Peyer's patch (tissue), 4 donors: ENCODE measurements around the gene TRIM46. TPM values are rescaled to one million over a fixed set of nuclear protein-coding genes. Genes with fewer than 3 reads are reported as not detected.
A peak's percentile ranks its signal among the peaks of the same experiment; 100 is the strongest.

Source experiments
- DNase-seq, 3 donors: peaks; one replicate each; pipeline ENCODE4 v3.0.0-alpha.2; 2017 to 2019
- H3K27ac ChIP-seq, 4 donors: fragments of 200-600 bp; sonication (generic); one replicate each; pipeline ENCODE4 v1.5.1; 2016 to 2019
- H3K27me3 ChIP-seq, 2 donors: fragments of 200-600 bp; sonication (generic); one replicate each; pipeline ENCODE4 v1.5.1; 2019
- H3K36me3 ChIP-seq, 3 donors: fragments of 200-600 bp; sonication (generic); one replicate each; pipeline ENCODE4 v1.5.1; 2016 to 2019
- H3K4me1 ChIP-seq, 4 donors: fragments of 200-600 bp; sonication (generic); one replicate each; pipeline ENCODE4 v1.5.1; 2016 to 2019
- H3K4me3 ChIP-seq, 4 donors: fragments of 200-600 bp; sonication (generic); 1 replicate in 3 of 4; 2 replicates in 1 of 4; pipeline ENCODE4 v1.5.1; 2016 to 2019; ENCODE audit warnings: mild to moderate bottlenecking in 1 of 4
- H3K9me3 ChIP-seq, 4 donors: fragments of 200-600 bp; sonication (generic); one replicate each; pipeline ENCODE4 v1.5.1; 2016 to 2019; ENCODE audit warnings: mild to moderate bottlenecking in 1 of 4
- CTCF ChIP-seq, 6 experiments: fragments of 450-650 bp in 4 of 6; fragments of 200-600 bp in 2 of 6; sonication (generic) in 1 of 6; IDR thresholded peaks; one replicate each; pipeline ENCODE4 v1.5.1; 2017 to 2019; ENCODE audit warnings: antibody characterized with exemption in 6 of 6, mild to moderate bottlenecking in 3 of 6, moderate library complexity in 1 of 6
- POLR2A ChIP-seq, 2 donors: fragments of 450-650 bp; IDR thresholded peaks; one replicate each; pipeline ENCODE4 v1.5.1; 2017; ENCODE audit warnings: antibody characterized with exemption in 2 of 2, mild to moderate bottlenecking in 2 of 2, moderate library complexity in 2 of 2
- total RNA-seq, 4 donors: library from RNA; depleted of rRNA; stranded (reverse); fragments of >200 nt; gene quantifications; one replicate each; pipeline ENCODE4 v1.1.0, GENCODE V29; 2016

TRIM46 gene
- total RNA-seq, 4 donors from 2014 or later, result not detected

DNA sequence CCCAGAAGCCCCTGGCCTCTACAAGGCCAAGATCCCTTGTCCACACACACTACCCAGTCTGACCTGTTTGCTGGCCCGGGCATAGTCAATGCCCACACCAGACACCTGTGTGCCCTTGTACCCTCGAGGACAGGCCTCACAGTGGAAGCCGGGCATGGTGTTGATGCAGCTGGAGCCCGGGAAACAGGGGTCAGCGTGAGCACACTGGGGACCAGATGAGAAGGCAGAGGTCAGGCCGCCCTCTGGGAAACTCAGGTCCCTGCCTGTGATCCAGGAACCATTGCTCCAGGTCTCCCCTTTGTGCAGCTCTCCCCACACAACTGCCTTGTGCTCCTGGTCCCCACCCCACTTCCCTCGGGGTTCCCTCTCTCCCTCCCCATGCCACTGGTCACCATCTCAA, 28.5 kb downstream of the TRIM46 start:
- Histone ChIP-seq H3K36me3 (no peaks in the 10 kb centered on the region), H3K4me1 (peaks cover 0 to 9% (median 4%) of the 10 kb centered on the region in 4 donors), H3K27me3 (no peaks in the 10 kb centered on the region), H3K27ac (no peak overlapping the region), H3K4me3 (no peak overlapping the region), H3K9me3 (no peaks in the 10 kb centered on the region)
- no peak for DNase-seq
- TF ChIP-seq CTCF (IDR thresholded peaks at IDR 0.05) (no peak), POLR2A (IDR thresholded peaks at IDR 0.05) (no peak)

- DNase-seq, result no peak
- H3K27me3 ChIP-seq, result no peaks in the 10 kb centered on the region
- no peak overlapping the region for H3K4me3 ChIP-seq
- TF ChIP-seq CTCF (IDR thresholded peaks at IDR 0.05) (no peak), POLR2A (IDR thresholded peaks at IDR 0.05) (no peak)
- no peak overlapping the region for H3K27ac ChIP-seq
- H3K36me3 ChIP-seq, result no peaks in the 10 kb centered on the region
- H3K9me3 ChIP-seq, result no peaks in the 10 kb centered on the region
- peaks cover 0 to 15% (median 8%) of the 10 kb centered on the region in 4 donors for H3K4me1 ChIP-seq
Measured at GRCh38 chr1:155202731-155203515, 29.3 kb downstream of the TRIM46 start.

- H3K4me1 ChIP-seq, result peaks cover 5 to 27% (median 13%) of the 10 kb centered on the region in 4 donors
- no peaks in the 10 kb centered on the region for H3K27me3 ChIP-seq
- no peaks in the 10 kb centered on the region for H3K9me3 ChIP-seq
- H3K36me3 ChIP-seq, result no peaks in the 10 kb centered on the region
- no peak overlapping the region for H3K4me3 ChIP-seq
- no peak overlapping the region for H3K27ac ChIP-seq
- TF ChIP-seq POLR2A (IDR thresholded peaks at IDR 0.05) (no peak), CTCF (IDR thresholded peaks at IDR 0.05) (no peak)
- DNase-seq, result no peak
Measured at GRCh38 chr1:155205035-155205434, 31.4 kb downstream of the TRIM46 start.

DNA sequence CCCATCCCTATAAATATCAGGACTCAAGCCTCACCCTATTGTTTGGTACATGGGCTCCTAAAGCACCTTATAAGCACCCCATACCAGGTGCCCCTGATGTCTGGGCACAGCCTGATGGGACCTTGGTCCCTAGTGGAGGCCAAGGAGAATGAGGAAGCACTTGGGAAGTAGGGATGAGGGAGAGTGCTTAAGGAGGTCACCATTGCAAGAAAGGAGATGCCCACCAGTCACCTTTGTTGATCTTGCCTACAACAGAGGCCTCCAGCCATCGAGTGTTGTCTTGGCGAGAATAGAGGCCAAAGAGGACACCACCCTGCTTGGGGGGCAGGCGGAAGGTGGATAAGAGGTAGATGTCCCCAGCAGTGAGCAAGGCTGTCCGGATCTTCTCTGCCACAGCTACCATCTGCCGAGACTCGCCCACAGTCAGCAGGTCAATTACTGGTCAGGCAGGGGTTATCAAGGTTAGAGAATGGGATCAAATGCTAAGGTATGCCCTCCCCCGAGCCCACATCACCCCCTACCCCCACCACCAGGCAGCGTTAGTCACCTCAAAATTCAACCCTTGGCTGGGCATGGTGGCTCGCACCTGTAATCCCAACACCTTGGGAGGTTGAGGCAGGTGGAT, 32.4 kb downstream of the TRIM46 start:
- Histone ChIP-seq H3K4me3 (no peak overlapping the region), H3K27me3 (no peaks in the 10 kb centered on the region), H3K36me3 (peaks cover 0 to 3% (median 0%) of the 10 kb centered on the region in 3 donors), H3K9me3 (no peaks in the 10 kb centered on the region), H3K27ac (no peak overlapping the region), H3K4me1 (peaks cover 5 to 29% (median 13%) of the 10 kb centered on the region in 4 donors)
- TF ChIP-seq CTCF (IDR thresholded peaks at IDR 0.05), result no peak
- no peak for DNase-seq

GRCh38 chr1:155206891-155207805, 33.5 kb downstream of the TRIM46 start:
- Histone ChIP-seq H3K27me3 (no peaks in the 10 kb centered on the region), H3K36me3 (peaks cover 0 to 3% (median 0%) of the 10 kb centered on the region in 3 donors), H3K27ac (peak overlapping the region; percentile 95 to 99 (median 97)), H3K4me1 (peaks cover 5 to 29% (median 13%) of the 10 kb centered on the region in 4 donors), H3K4me3 (peak overlapping the region in 2 of 4 donors; percentile 7 to 63), H3K9me3 (no peaks in the 10 kb centered on the region)
- peak; percentile 91 to 96 (median 93) for DNase-seq
- TF ChIP-seq POLR2A (IDR thresholded peaks at IDR 0.05) (no peak), CTCF (IDR thresholded peaks at IDR 0.05) (peak; percentile 77 to 94 (median 92))
